ENCODE data around the gene PIGT. TPM values are rescaled to one million over a fixed set of nuclear protein-coding genes. Genes with fewer than 3 reads are reported as not detected.

Gene PIGT
- total and polyA plus RNA-seq, 2 of the 13 experiments (the other 11 are each of a cell fraction or from before 2014, with no cell fraction given): 65.9 to 74.1 TPM

DNA sequence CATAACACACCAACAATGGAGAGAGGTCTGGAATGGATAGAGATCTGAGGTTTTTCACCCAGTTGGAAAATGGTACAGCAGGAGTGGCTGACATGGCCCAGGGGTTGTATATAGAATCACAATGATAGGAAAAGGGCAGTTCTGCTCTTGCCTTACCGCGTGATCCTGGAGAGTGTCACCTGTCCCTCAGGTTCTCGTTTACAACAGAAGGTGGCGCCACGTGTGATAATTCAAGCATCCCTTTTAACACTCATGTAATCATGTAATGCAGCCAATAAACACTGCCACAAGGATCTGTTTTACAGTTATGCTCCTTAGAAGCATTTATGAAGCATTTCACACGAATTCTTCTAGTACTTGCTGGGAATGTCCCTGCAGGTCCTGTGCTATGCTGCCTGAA is 40.7 kb downstream of the PIGT start (continued):
- no peak for TF ChIP-seq ZNF234 (CRISPR knock-in tag; conservative IDR thresholded peaks at IDR 0.05)

DNA sequence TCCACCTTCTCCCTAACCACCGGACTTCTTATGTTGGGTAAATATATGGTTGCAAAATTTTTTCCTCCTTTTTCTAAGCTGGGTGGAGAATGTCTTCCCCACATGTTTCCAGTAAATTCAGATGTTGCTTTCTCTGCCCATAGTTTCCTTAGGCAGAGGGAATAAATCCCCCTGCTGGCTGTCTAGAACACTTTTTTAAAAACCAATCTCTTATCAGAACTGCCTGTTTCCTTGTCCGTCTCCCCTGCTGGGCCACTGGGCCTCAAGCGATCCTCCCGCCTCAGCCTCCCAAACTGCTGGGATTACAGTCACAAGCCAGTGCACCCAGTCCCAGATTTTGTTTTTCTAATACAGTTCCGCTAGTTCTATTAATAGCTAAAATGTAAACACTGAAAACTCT is 43.7 kb downstream of the PIGT start:
- H3K4me1 ChIP-seq (ENCODE audit: insufficient read depth, low read length): no peaks in the 10 kb centered on the region
- TF ChIP-seq ZNF24 (IDR thresholded peaks at IDR 0.05) (no peak), SMC3 (IDR thresholded peaks at IDR 0.05; ENCODE audit: low read length) (peak; percentile 7; the same call in 1 of the 2 replicates), ZNF703 (CRISPR knock-in tag; IDR thresholded peaks at IDR 0.05; ENCODE audit: borderline replicate concordance) (no peak)
- TF ChIP-seq, protein P1, sequence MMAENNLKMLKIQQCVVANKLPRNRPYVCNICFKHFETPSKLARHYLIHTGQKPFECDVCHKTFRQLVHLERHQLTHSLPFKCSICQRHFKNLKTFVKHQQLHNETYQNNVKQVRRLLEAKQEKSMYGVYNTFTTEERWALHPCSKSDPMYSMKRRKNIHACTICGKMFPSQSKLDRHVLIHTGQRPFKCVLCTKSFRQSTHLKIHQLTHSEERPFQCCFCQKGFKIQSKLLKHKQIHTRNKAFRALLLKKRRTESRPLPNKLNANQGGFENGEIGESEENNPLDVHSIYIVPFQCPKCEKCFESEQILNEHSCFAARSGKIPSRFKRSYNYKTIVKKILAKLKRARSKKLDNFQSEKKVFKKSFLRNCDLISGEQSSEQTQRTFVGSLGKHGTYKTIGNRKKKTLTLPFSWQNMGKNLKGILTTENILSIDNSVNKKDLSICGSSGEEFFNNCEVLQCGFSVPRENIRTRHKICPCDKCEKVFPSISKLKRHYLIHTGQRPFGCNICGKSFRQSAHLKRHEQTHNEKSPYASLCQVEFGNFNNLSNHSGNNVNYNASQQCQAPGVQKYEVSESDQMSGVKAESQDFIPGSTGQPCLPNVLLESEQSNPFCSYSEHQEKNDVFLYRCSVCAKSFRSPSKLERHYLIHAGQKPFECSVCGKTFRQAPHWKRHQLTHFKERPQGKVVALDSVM (CRISPR knock-in tag; IDR thresholded peaks at IDR 0.05): peak; percentile 89
- TF ChIP-seq, protein P2, sequence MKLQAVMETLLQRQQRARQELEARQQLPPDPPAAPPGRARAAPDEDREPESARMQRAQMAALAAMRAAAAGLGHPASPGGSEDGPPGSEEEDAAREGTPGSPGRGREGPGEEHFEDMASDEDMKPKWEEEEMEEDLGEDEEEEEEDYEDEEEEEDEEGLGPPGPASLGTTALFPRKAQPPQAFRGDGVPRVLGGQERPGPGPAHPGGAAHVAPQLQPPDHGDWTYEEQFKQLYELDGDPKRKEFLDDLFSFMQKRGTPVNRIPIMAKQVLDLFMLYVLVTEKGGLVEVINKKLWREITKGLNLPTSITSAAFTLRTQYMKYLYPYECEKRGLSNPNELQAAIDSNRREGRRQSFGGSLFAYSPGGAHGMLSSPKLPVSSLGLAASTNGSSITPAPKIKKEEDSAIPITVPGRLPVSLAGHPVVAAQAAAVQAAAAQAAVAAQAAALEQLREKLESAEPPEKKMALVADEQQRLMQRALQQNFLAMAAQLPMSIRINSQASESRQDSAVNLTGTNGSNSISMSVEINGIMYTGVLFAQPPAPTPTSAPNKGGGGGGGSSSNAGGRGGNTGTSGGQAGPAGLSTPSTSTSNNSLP (IDR thresholded peaks at IDR 0.05; ENCODE audit: low read depth, low read length): peak; percentile 35; the same call in 1 of the 2 replicates
- no peaks in the 10 kb centered on the region for H3K79me2 ChIP-seq (ENCODE audit: insufficient read depth, low read length)
- POLR2A ChIA-PET: no interaction called here
- ATAC-seq (peak; percentile 44; the same call in 1 of the 3 replicates), DNase-seq (ENCODE audit: low spot score) (no peak), FAIRE-seq (no peak)
- no peaks in the 10 kb centered on the region for H3K36me3 ChIP-seq (replicated peaks in 1 of 2; ENCODE audit: control insufficient read depth in 1 of 2, insufficient read depth in 2 of 2, low read length in 2 of 2)
- intact Hi-C loops (cut with micrococcal nuclease; ENCODE audit: unreplicated experiment): no loop called here
- no peak overlapping the region for H3K4me3 ChIP-seq (replicated peaks in 1 of 3; ENCODE audit: insufficient read depth in 1 of 3, low read depth in 2 of 3, low read length in 3 of 3)
- no TSS peak for BruUV-seq (replicated peaks)
- 11% methylated on average over 5 of the region's 5 CpGs for WGBS (ENCODE audit: low lambda C conversion rate)
- in situ Hi-C loops (cut with HindIII; ENCODE audit: extremely low pct_ligation_motif_present, low pct_unique_long_range_greater_than_20kb): loop anchor here (5.0 kb wide), 1 partner anchor 313 kb away; no protein-coding TSS in a partner anchor
- H2AFZ ChIP-seq (ENCODE audit: low read length): no peak overlapping the region
- no peak overlapping the region for H3K9ac ChIP-seq (ENCODE audit: insufficient read depth, low read depth, low read length)
- no peaks in the 10 kb centered on the region; a peak in 2 of 5 replicates for H3K27me3 ChIP-seq (ENCODE audit: control insufficient read depth in 1 of 2, insufficient read depth in 2 of 2, low read length in 2 of 2)
- H3K9me3 ChIP-seq (ENCODE audit: low read length): no peaks in the 10 kb centered on the region
- no peaks in the 10 kb centered on the region for H4K20me1 ChIP-seq (ENCODE audit: insufficient read depth, low read length)
- H3K4me2 ChIP-seq (ENCODE audit: low read depth, low read length): no peak overlapping the region
- CTCF ChIA-PET (ENCODE audit: low intra/inter-chr PET ratio, low total read pairs): interaction anchor here (1.5 kb wide), 1 partner anchor 140 kb away, joined by 3 read pairs; no protein-coding TSS in a partner anchor
- H3K27ac ChIP-seq (ENCODE audit: extremely low read length, insufficient read depth, low read length): no peak overlapping the region

Data from HepG2 (cell line).